ENCODE data around the gene ORAI1. TPM values are rescaled to one million over a fixed set of nuclear protein-coding genes. Genes with fewer than 3 reads are reported as not detected.

Gene ORAI1
- total and polyA plus RNA-seq, 4 donors, result 15.2 to 33.7 (median 24.8) TPM

- DNase-seq, result no peak
- H3K4me3 ChIP-seq, result no peak overlapping the region
- no peak for ATAC-seq (ENCODE audit: insufficient read depth, low FRiP score)
- WGBS, 2 donors, result 94 to 95% methylated on average over 18 of the region's 18 CpGs
- H3K9me3 ChIP-seq (ENCODE audit: control insufficient read depth in 4 of 4, insufficient read depth in 3 of 4, low read length in 3 of 4), result no peaks in the 10 kb centered on the region
- H3K9ac ChIP-seq (ENCODE audit: insufficient read depth in 1 of 2, low read length in 2 of 2), result no peak overlapping the region
- no peak for TF ChIP-seq CTCF (IDR thresholded peaks at IDR 0.05; ENCODE audit: control extremely low read depth, extremely low read depth)
- H3K4me1 ChIP-seq (ENCODE audit: control insufficient read depth in 5 of 5, insufficient read depth in 5 of 5, low read length in 5 of 5), result peaks cover 0 to 7% (median 0%) of the 10 kb centered on the region in 5 donors
- H3K36me3 ChIP-seq (ENCODE audit: control insufficient read depth in 4 of 4, insufficient read depth in 4 of 4, low read length in 4 of 4), result peaks cover 0 to 10% (median 1%) of the 10 kb centered on the region in 4 donors
- H3K27ac ChIP-seq (ENCODE audit: low read depth in 1 of 2, low read length in 1 of 2), result no peak overlapping the region
- H3K27me3 ChIP-seq (ENCODE audit: control insufficient read depth in 3 of 3, insufficient read depth in 3 of 3, low read length in 2 of 3), result no peaks in the 10 kb centered on the region
Measured at GRCh38 chr12:121641343-121641630, 15.0 kb downstream of the ORAI1 start.

GRCh38 chr12:121648458-121649028 lies 22.2 kb downstream of the ORAI1 start:
- Histone ChIP-seq H3K27me3 (ENCODE audit: control insufficient read depth in 3 of 3, insufficient read depth in 3 of 3, low read length in 2 of 3) (no peaks in the 10 kb centered on the region), H3K9me3 (ENCODE audit: control insufficient read depth in 4 of 4, insufficient read depth in 3 of 4, low read length in 3 of 4) (no peaks in the 10 kb centered on the region), H3K4me1 (ENCODE audit: control insufficient read depth in 5 of 5, insufficient read depth in 5 of 5, low read length in 5 of 5) (no peaks in the 10 kb centered on the region), H3K27ac (ENCODE audit: low read depth in 1 of 2, low read length in 1 of 2) (no peak overlapping the region), H3K9ac (ENCODE audit: insufficient read depth in 1 of 2, low read length in 2 of 2) (no peak overlapping the region), H3K4me3 (no peak overlapping the region), H3K36me3 (ENCODE audit: control insufficient read depth in 4 of 4, insufficient read depth in 4 of 4, low read length in 4 of 4) (peaks cover 0 to 2% (median 0%) of the 10 kb centered on the region in 4 donors)
- ATAC-seq (ENCODE audit: insufficient read depth, low FRiP score) (peak; percentile 21), DNase-seq (no peak)
- WGBS, 2 donors, result 69 to 87% methylated on average over 11 of the region's 11 CpGs
- TF ChIP-seq CTCF (IDR thresholded peaks at IDR 0.05; ENCODE audit: control extremely low read depth, extremely low read depth), result no peak

- TF ChIP-seq CTCF (IDR thresholded peaks at IDR 0.05; ENCODE audit: control extremely low read depth, extremely low read depth), result no peak
- no peak for DNase-seq
- Histone ChIP-seq H3K4me1 (ENCODE audit: control insufficient read depth in 5 of 5, insufficient read depth in 5 of 5, low read length in 5 of 5) (no peaks in the 10 kb centered on the region), H3K9me3 (ENCODE audit: control insufficient read depth in 4 of 4, insufficient read depth in 3 of 4, low read length in 3 of 4) (no peaks in the 10 kb centered on the region), H3K27ac (ENCODE audit: low read depth in 1 of 2, low read length in 1 of 2) (no peak overlapping the region), H3K9ac (ENCODE audit: insufficient read depth in 1 of 2, low read length in 2 of 2) (no peak overlapping the region), H3K36me3 (ENCODE audit: control insufficient read depth in 4 of 4, insufficient read depth in 4 of 4, low read length in 4 of 4) (peaks cover 0 to 2% (median 0%) of the 10 kb centered on the region in 4 donors), H3K4me3 (no peak overlapping the region), H3K27me3 (ENCODE audit: control insufficient read depth in 3 of 3, insufficient read depth in 3 of 3, low read length in 2 of 3) (no peaks in the 10 kb centered on the region)
- no peak for ATAC-seq (ENCODE audit: insufficient read depth, low FRiP score)
- WGBS, 2 donors, result 59 to 69% methylated on average over 5 of the region's 5 CpGs
Measured at GRCh38 chr12:121649322-121649721, 23.0 kb downstream of the ORAI1 start.

- Histone ChIP-seq H3K9me3 (ENCODE audit: control insufficient read depth in 4 of 4, insufficient read depth in 3 of 4, low read length in 3 of 4) (no peaks in the 10 kb centered on the region), H3K4me3 (no peak overlapping the region), H3K36me3 (ENCODE audit: control insufficient read depth in 4 of 4, insufficient read depth in 4 of 4, low read length in 4 of 4) (no peaks in the 10 kb centered on the region), H3K27me3 (ENCODE audit: control insufficient read depth in 3 of 3, insufficient read depth in 3 of 3, low read length in 2 of 3) (no peaks in the 10 kb centered on the region), H3K4me1 (ENCODE audit: control insufficient read depth in 5 of 5, insufficient read depth in 5 of 5, low read length in 5 of 5) (no peaks in the 10 kb centered on the region), H3K9ac (ENCODE audit: insufficient read depth in 1 of 2, low read length in 2 of 2) (no peak overlapping the region), H3K27ac (ENCODE audit: low read depth in 1 of 2, low read length in 1 of 2) (no peak overlapping the region)
- no peak for ATAC-seq (ENCODE audit: insufficient read depth, low FRiP score)
- no peak for DNase-seq
- 46 to 69% methylated on average over 8 of the region's 8 CpGs for WGBS, 2 donors
- no peak for TF ChIP-seq CTCF (IDR thresholded peaks at IDR 0.05; ENCODE audit: control extremely low read depth, extremely low read depth)
Measured at GRCh38 chr12:121649819-121650353, 23.6 kb downstream of the ORAI1 start.

All from lung (tissue), 12 donors.